IMR-90 (cell line): ENCODE data around the gene DUS4L. TPM values are rescaled to one million over a fixed set of nuclear protein-coding genes. Genes with fewer than 3 reads are reported as not detected.

Source experiments
- ATAC-seq: fragments of 200-7000 bp; cut with Tn5 transposase; 2 replicates; pipeline ENCODE4 v1.9.1; 2020; ENCODE audit warnings: low read depth, mild to moderate bottlenecking, moderate library complexity
- BruUV-seq: library from RNA; stranded (reverse); fragments of 400-500 nt; replicated peaks from 2 replicates; lab custom pipeline; 2021; lab: Mats Ljungman, UMichigan
- CTCF ChIA-PET: fragments of 300-600 bp; formaldehyde crosslinking; extraction: SDS; loops from one replicate; lab custom pipeline; 2021; ENCODE audit warnings: antibody characterized with exemption; lab: Yijun Ruan, JAX
- POLR2A ChIA-PET: fragments of 300-600 bp; sonication (Branson Sonifier 250); formaldehyde crosslinking; loops from one replicate; lab custom pipeline; 2022; ENCODE audit warnings: antibody characterized with exemption; ENCODE audit not compliant: unreplicated experiment; lab: Charles Lee
- DNase-seq: peaks from one replicate; pipeline ENCODE4 v3.0.0; 2013
- H2AFZ ChIP-seq: replicated peaks from 2 replicates; pipeline ENCODE3; 2013; ENCODE audit warnings: low read length, mild to moderate bottlenecking; ENCODE audit not compliant: poor library complexity
- H2AK5ac ChIP-seq: 2 replicates; pipeline ENCODE4 v1.6.1; 2013; ENCODE audit warnings: low read depth, low read length, inconsistent platforms
- H2AK9ac ChIP-seq: replicated peaks from 2 replicates; pipeline ENCODE3; 2013; ENCODE audit warnings: mild to moderate bottlenecking, low read depth, low read length, moderate library complexity; ENCODE audit not compliant: poor library complexity
- H2BK120ac ChIP-seq: 2 replicates; pipeline ENCODE4 v1.6.1; 2013; ENCODE audit warnings: low read depth, low read length, inconsistent platforms
- H2BK15ac ChIP-seq: 3 replicates; pipeline ENCODE4 v1.6.1; 2013; ENCODE audit warnings: low read depth, low read length, inconsistent platforms
- H2BK20ac ChIP-seq: 2 replicates; pipeline ENCODE4 v1.6.1; 2013; ENCODE audit warnings: low read depth, mild to moderate bottlenecking, inconsistent platforms, low read length, moderate library complexity
- H2BK5ac ChIP-seq: 2 replicates; pipeline ENCODE4 v1.6.1; 2013; ENCODE audit warnings: mild to moderate bottlenecking, low read depth, low read length, inconsistent platforms; ENCODE audit not compliant: poor library complexity, severe bottlenecking
- H3K14ac ChIP-seq: replicated peaks from 2 replicates; pipeline ENCODE4 v1.6.1; 2013; ENCODE audit warnings: low read depth, low read length, inconsistent platforms
- H3K18ac ChIP-seq: 2 replicates; pipeline ENCODE4 v1.6.1; 2013; ENCODE audit warnings: low read depth, low read length, control low read depth
- H3K23ac ChIP-seq: 2 replicates; pipeline ENCODE4 v1.6.1; 2013; ENCODE audit warnings: low read depth, low read length, inconsistent platforms
- H3K27ac ChIP-seq: 2 replicates; pipeline ENCODE4 v1.5.1; 2013; ENCODE audit warnings: mild to moderate bottlenecking, control low read depth, low read length; ENCODE audit not compliant: insufficient read depth
- H3K27me3 ChIP-seq: 2 replicates; pipeline ENCODE4 v1.6.1; 2013; ENCODE audit warnings: low read length; ENCODE audit not compliant: control insufficient read depth, insufficient read depth
- H3K36me3 ChIP-seq: 2 replicates; pipeline ENCODE4 v1.6.1; 2013; ENCODE audit warnings: low read length, mixed read lengths; ENCODE audit not compliant: control insufficient read depth, insufficient read depth
- H3K4ac ChIP-seq: 2 replicates; pipeline ENCODE4 v1.6.1; 2013; ENCODE audit warnings: low read depth, low read length, inconsistent platforms
- H3K4me1 ChIP-seq: 2 replicates; pipeline ENCODE4 v1.6.1; 2013; ENCODE audit warnings: low read length, mixed read lengths; ENCODE audit not compliant: control insufficient read depth, insufficient read depth
- H3K4me2 ChIP-seq: 2 replicates; pipeline ENCODE4 v1.6.1; 2013; ENCODE audit warnings: low read depth, mild to moderate bottlenecking, control low read depth, low read length, moderate library complexity
- H3K4me3 ChIP-seq: 2 replicates; pipeline ENCODE4 v1.5.1; 2013; ENCODE audit warnings: low read depth, mild to moderate bottlenecking, control low read depth, low read length, moderate library complexity; ENCODE audit not compliant: insufficient read depth
- H3K56ac ChIP-seq: 2 replicates; pipeline ENCODE4 v1.6.1; 2013; ENCODE audit warnings: low read length, inconsistent platforms; ENCODE audit not compliant: insufficient read depth; ENCODE audit errors: extremely low read depth
- H3K79me1 ChIP-seq, 2 experiments: 2 replicates each; pipeline ENCODE4 v1.6.1; 2013; ENCODE audit warnings: low read length in 2 of 2, inconsistent platforms in 1 of 2, low read depth in 1 of 2
- H3K9ac ChIP-seq: 2 replicates; pipeline ENCODE4 v1.6.1; 2013; ENCODE audit warnings: low read depth, low read length, control low read depth
- H3K9me1 ChIP-seq: 2 replicates; pipeline ENCODE4 v1.6.1; 2013; ENCODE audit warnings: low read length, inconsistent platforms; ENCODE audit not compliant: insufficient read depth
- H3K9me3 ChIP-seq: 2 replicates; pipeline ENCODE4 v1.6.1; 2013; ENCODE audit warnings: low read length; ENCODE audit not compliant: control insufficient read depth, insufficient read depth
- H4K20me1 ChIP-seq: 2 replicates; pipeline ENCODE4 v1.6.1; 2013; ENCODE audit warnings: low read length, inconsistent platforms; ENCODE audit not compliant: insufficient read depth
- H4K5ac ChIP-seq: 2 replicates; pipeline ENCODE4 v1.6.1; 2013; ENCODE audit warnings: mild to moderate bottlenecking, low read depth, low read length, control low read depth
- H4K8ac ChIP-seq, 2 experiments: 2 replicates each; pipeline ENCODE4 v1.6.1; 2013; ENCODE audit warnings: low read depth in 2 of 2, low read length in 2 of 2, control low read depth in 1 of 2, inconsistent platforms in 1 of 2
- H4K91ac ChIP-seq: 2 replicates; pipeline ENCODE4 v1.6.1; 2013; ENCODE audit warnings: low read depth, low read length, inconsistent platforms; ENCODE audit not compliant: insufficient read depth
- MAFK ChIP-seq: IDR thresholded peaks from 2 replicates; pipeline ENCODE4 v1.6.1; 2012; ENCODE audit warnings: low read depth, low read length, improper control_type of control experiment
- RFX5 ChIP-seq: IDR thresholded peaks from 2 replicates; pipeline ENCODE4 v1.8.0; 2012; ENCODE audit warnings: low read depth, mild to moderate bottlenecking, low read length, moderate library complexity
- WGBS, 2 experiments: methylation state at CpG; one replicate each; pipeline versions ENCODE4 v1.1.5 to v1.1.7; 2013; ENCODE audit warnings: missing lambda C conversion rate in 2 of 2; ENCODE audit not compliant: insufficient read length in 1 of 2; ENCODE audit errors: extremely low coverage in 2 of 2; 5-methylcytosine and 5-hydroxymethylcytosine counted together
- dilution Hi-C: fragments of 300-500 bp; cut with HindIII; formaldehyde crosslinking; loops from one replicate; pipeline ENCODE4 v1.14.3; 2018; ENCODE audit warnings: low sequenced_read_pairs; ENCODE audit not compliant: unreplicated experiment
- in situ Hi-C: fragments of 300-500 bp; cut with MboI; formaldehyde crosslinking; loops from 3 replicates; pipeline ENCODE4 v1.14.3; 2019; ENCODE audit warnings: low sequenced_read_pairs, inconsistent platforms, mixed read lengths
- intact Hi-C: fragments of 100-400 bp; cut with micrococcal nuclease; formaldehyde crosslinking; loops from 2 replicates; pipeline ENCODE4 v1.10.0; 2022
- polyA plus RNA-seq, 3 experiments: library from polyadenylated mRNA; depleted of rRNA; stranded (reverse); fragments of >200 nt; gene quantifications; 2 replicates each; pipeline ENCODE4 v1.2.3, GENCODE V29; 2012; ENCODE audit warnings: low replicate concordance in 1 of 3
- total RNA-seq: library from RNA; depleted of rRNA; stranded (reverse); fragments of >200 nt; gene quantifications from 2 replicates; pipeline ENCODE4 v1.2.3, GENCODE V29; 2012

DUS4L gene
- total and polyA plus RNA-seq, 2 of the 4 experiments (the other 2 are of a cell fraction), result 4.2 to 6.6 TPM

GRCh38 chr7:107591421-107591820 is 27.6 kb downstream of the DUS4L start:
- Histone ChIP-seq H2BK120ac (no peak overlapping the region), H3K9me1 (peaks cover 3% of the 10 kb centered on the region; the same call in 1 of the 2 replicates), H3K56ac (no peak overlapping the region), H3K27me3 (no peaks in the 10 kb centered on the region), H3K9me3 (no peaks in the 10 kb centered on the region), H2AK5ac (no peak overlapping the region), H4K91ac (no peak overlapping the region), H2AK9ac (no peak overlapping the region), H3K4me3 (no peak overlapping the region), H3K14ac (no peak overlapping the region), H4K8ac (no peak overlapping the region), H4K20me1 (no peaks in the 10 kb centered on the region), H4K5ac (no peak overlapping the region), H3K18ac (no peak overlapping the region), H3K4me2 (no peak overlapping the region), H3K36me3 (0 out of 2 replicates have a peak, but pooled peaks cover 3% of the 10 kb centered on the region), H3K4ac (no peak overlapping the region), H2BK15ac (no peak overlapping the region), H3K27ac (no peak overlapping the region), H3K23ac (no peak overlapping the region), H2BK20ac (no peak overlapping the region), H3K79me1 (peaks cover 17 to 25% of the 10 kb centered on the region in 2 experiments), H3K9ac (no peak overlapping the region), H2BK5ac (peak overlapping the region; percentile 48), H3K4me1 (no peaks in the 10 kb centered on the region; the same call in 1 of the 2 replicates), H2AFZ (no peak overlapping the region)
- in situ Hi-C loops (no loop called here), intact Hi-C loops (no loop called here), dilution Hi-C loops (no loop called here)
- ATAC-seq (no peak), DNase-seq (no peak)
- TF ChIP-seq RFX5 (no peak), MAFK (no peak)
- CTCF ChIA-PET, result no interaction called here
- WGBS, 2 experiments, result 82% methylated on average over 2 of the region's 3 CpGs; no CpG with 5 or more reads in 1 of the 2 experiments
- BruUV-seq, result no TSS peak
- POLR2A ChIA-PET, result no interaction called here
